Caco-2 (cell line): ENCODE measurements around the gene TOR2A. TPM values are rescaled to one million over a fixed set of nuclear protein-coding genes. Genes with fewer than 3 reads are reported as not detected.

ENCODE experiments used
- BruUV-seq: library from RNA; stranded (reverse); fragments of 400-500 nt; replicated peaks from 2 replicates; lab custom pipeline; 2021; lab: Mats Ljungman, UMichigan
- CTCF ChIA-PET: fragments of 300-600 bp; sonication (Branson Sonifier 250); formaldehyde crosslinking; loops from one replicate; lab custom pipeline; 2022; ENCODE audit warnings: antibody characterized with exemption; lab: Charles Lee
- POLR2A ChIA-PET: fragments of 300-600 bp; sonication (Branson Sonifier 250); formaldehyde crosslinking; loops from one replicate; lab custom pipeline; 2022; ENCODE audit warnings: antibody characterized with exemption; lab: Charles Lee
- DNase-seq, 2 experiments: peaks; one replicate each; pipeline versions ENCODE4 v3.0.0 to v3.0.0-alpha.2; 2020 to 2022
- H3K27me3 ChIP-seq: replicated peaks from 2 replicates; pipeline ENCODE4 v1.6.0; 2011; ENCODE audit warnings: low read length; ENCODE audit not compliant: control insufficient read depth, insufficient read depth
- H3K36me3 ChIP-seq: 2 replicates; pipeline ENCODE4 v1.5.1; 2011; ENCODE audit warnings: low read length; ENCODE audit not compliant: control insufficient read depth, insufficient read depth
- H3K4me1 ChIP-seq: fragments of 250-450 bp; sonication (Bioruptor Pico); 2 replicates; pipeline ENCODE4 v1.5.1; 2020; ENCODE audit warnings: mild to moderate bottlenecking
- H3K4me3 ChIP-seq: 2 replicates; pipeline ENCODE4 v1.5.1; 2011; ENCODE audit warnings: low read depth, mild to moderate bottlenecking, control low read depth, low read length
- H3K9me3 ChIP-seq: fragments of 250-450 bp; sonication (Bioruptor Pico); 2 replicates; pipeline ENCODE4 v1.5.1; 2020; ENCODE audit warnings: mild to moderate bottlenecking, moderate library complexity
- H3K27ac Mint-ChIP-seq: one replicate; pipeline ENCODE4 v1.8.0; 2022; ENCODE audit warnings: mixed read lengths; ENCODE audit not compliant: unreplicated experiment
- H3K27me3 Mint-ChIP-seq: one replicate; pipeline ENCODE4 v1.8.0; 2022; ENCODE audit warnings: mixed read lengths; ENCODE audit not compliant: insufficient read depth, unreplicated experiment
- H3K36me3 Mint-ChIP-seq: one replicate; pipeline ENCODE4 v1.8.0; 2022; ENCODE audit warnings: mild to moderate bottlenecking, mixed read lengths; ENCODE audit not compliant: insufficient read depth, unreplicated experiment
- H3K4me1 Mint-ChIP-seq: one replicate; pipeline ENCODE4 v1.8.0; 2022; ENCODE audit warnings: low read depth, mixed read lengths; ENCODE audit not compliant: unreplicated experiment
- H3K4me3 Mint-ChIP-seq: one replicate; pipeline ENCODE4 v1.8.0; 2022; ENCODE audit warnings: mild to moderate bottlenecking, moderate library complexity, mixed read lengths; ENCODE audit not compliant: unreplicated experiment
- H3K9me3 Mint-ChIP-seq: one replicate; pipeline ENCODE4 v1.8.0; 2022; ENCODE audit warnings: mixed read lengths; ENCODE audit not compliant: unreplicated experiment
- CTCF ChIP-seq, 2 experiments: fragments of 200-600 bp in 1 of 2; IDR thresholded peaks; 1 replicate in 1 of 2; 2 replicates in 1 of 2; pipeline versions ENCODE4 v1.5.1 to v1.8.0; 2011 to 2022; ENCODE audit warnings: antibody characterized with exemption in 1 of 2, control low read depth in 1 of 2, inconsistent platforms in 1 of 2, low read depth in 1 of 2, low read length in 1 of 2, mild to moderate bottlenecking in 1 of 2, moderate library complexity in 1 of 2; ENCODE audit not compliant: insufficient read depth in 1 of 2, severe bottlenecking in 1 of 2, unreplicated experiment in 1 of 2
- intact Hi-C: fragments of 100-400 bp; cut with micrococcal nuclease; formaldehyde crosslinking; loops from one replicate; pipeline ENCODE4 v1.10.0; 2022; ENCODE audit not compliant: unreplicated experiment
- total RNA-seq: library from RNA; stranded (reverse); gene quantifications from 2 replicates; pipeline ENCODE4 v1.2.3, GENCODE V29; 2022

Gene TOR2A
- total RNA-seq, 1 experiment from 2014 or later: 12.9 TPM

- H3K27ac Mint-ChIP-seq: no peak overlapping the region
Observed at GRCh38 chr9:127753622-127754021, 18.5 kb upstream of the TOR2A start.

DNA sequence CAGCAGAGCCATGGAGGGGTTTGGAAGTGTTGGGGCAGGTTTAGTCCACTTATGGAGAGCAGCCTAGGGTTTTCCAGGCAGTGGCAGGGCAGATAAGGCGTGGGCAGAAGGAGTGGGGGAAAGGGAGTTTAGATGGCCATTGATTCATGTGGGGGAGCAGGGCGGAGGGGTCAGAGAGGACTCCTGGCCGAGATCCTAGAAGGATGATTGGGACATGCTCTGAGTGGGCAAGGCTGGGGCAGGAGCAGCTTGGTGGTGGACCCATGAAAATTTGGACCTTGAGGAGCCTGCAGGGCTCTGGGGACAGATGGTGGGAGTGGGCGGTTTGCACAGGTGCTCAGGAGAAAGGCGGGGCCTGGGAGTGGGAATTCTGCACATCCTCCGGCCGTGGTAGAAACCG lies 18.1 kb upstream of the TOR2A start:
- peaks cover 15% of the 10 kb centered on the region for H3K27me3 Mint-ChIP-seq
- H3K27ac Mint-ChIP-seq: no peak overlapping the region

More at GRCh38 chr9:127753622-127754021, 18.5 kb upstream of the TOR2A start:
- Histone ChIP-seq H3K4me1 (0 out of 2 replicates have a peak, but pooled peaks cover 3% of the 10 kb centered on the region), H3K36me3 (no peaks in the 10 kb centered on the region), H3K27me3 (peaks cover 2% of the 10 kb centered on the region), H3K9me3 (no peaks in the 10 kb centered on the region), H3K4me3 (no peak overlapping the region)
- peaks cover 5% of the 10 kb centered on the region for H3K36me3 Mint-ChIP-seq
- POLR2A ChIA-PET: no interaction called here
- peaks cover 16% of the 10 kb centered on the region for H3K27me3 Mint-ChIP-seq
- CTCF ChIA-PET: interaction anchor here (2.8 kb wide), 1 partner anchor 19 kb away, joined by 10 read pairs; the partner anchor contains the start of gene TOR2A
- no peaks in the 10 kb centered on the region for H3K4me1 Mint-ChIP-seq
- BruUV-seq: no TSS peak
- H3K9me3 Mint-ChIP-seq: no peaks in the 10 kb centered on the region
- H3K4me3 Mint-ChIP-seq: peak overlapping the region; percentile 4
- no peak for DNase-seq
- intact Hi-C loops: no loop called here
- TF ChIP-seq CTCF (IDR thresholded peaks at IDR 0.05; ENCODE audit: insufficient read depth in 1 of 2, low read depth in 1 of 2, low read length in 1 of 2, severe bottlenecking in 1 of 2, unreplicated experiment in 1 of 2): no peak

More for the DNA sequence above, 18.1 kb upstream of the TOR2A start:
- ChIA-PET POLR2A (no interaction called here), CTCF (interaction anchor here (2.8 kb wide), 1 partner anchor 19 kb away, joined by 10 read pairs; the partner anchor contains the start of gene TOR2A)
- Histone ChIP-seq H3K27me3 (peaks cover 2% of the 10 kb centered on the region), H3K4me1 (0 out of 2 replicates have a peak, but pooled peaks cover 3% of the 10 kb centered on the region), H3K36me3 (no peaks in the 10 kb centered on the region), H3K9me3 (no peaks in the 10 kb centered on the region), H3K4me3 (no peak overlapping the region)
- Mint-ChIP-seq H3K4me3 (peak overlapping the region; percentile 4), H3K36me3 (peaks cover 5% of the 10 kb centered on the region), H3K4me1 (no peaks in the 10 kb centered on the region), H3K9me3 (no peaks in the 10 kb centered on the region)
- no TSS peak for BruUV-seq
- intact Hi-C loops: no loop called here
- TF ChIP-seq CTCF (IDR thresholded peaks at IDR 0.05; ENCODE audit: insufficient read depth in 1 of 2, low read depth in 1 of 2, low read length in 1 of 2, severe bottlenecking in 1 of 2, unreplicated experiment in 1 of 2): no peak
- no peak for DNase-seq
